ENCODE data around the gene IFT88.

DNA sequence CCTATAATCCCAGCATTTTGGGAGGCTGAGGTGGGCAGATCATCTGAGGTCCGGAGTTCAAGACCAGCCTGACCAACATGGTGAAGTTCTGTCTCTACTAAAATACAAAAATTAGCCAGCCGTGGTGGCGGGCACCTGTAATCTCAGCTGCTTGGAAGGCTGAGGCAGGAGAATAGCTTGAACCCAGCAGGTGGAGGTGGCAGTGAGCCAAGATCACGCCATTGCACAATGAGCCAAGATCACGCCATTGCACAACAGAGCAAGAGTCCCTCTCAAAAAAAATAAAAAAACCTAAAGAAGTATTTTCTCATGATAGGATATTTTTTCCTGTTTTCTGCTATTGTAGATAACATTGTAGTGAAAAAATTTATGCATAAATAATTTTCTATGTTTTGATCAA is 13.3 kb downstream of the IFT88 start:
- no peak for TF ChIP-seq FOXM1 (IDR thresholded peaks at IDR 0.05; ENCODE audit: borderline replicate concordance, low read depth)
- TF ChIP-seq CEBPB (IDR thresholded peaks at IDR 0.05): peak; percentile 94
- TF ChIP-seq ZBTB7A (IDR thresholded peaks at IDR 0.05; ENCODE audit: low read depth): no peak
- TF ChIP-seq TCF12 (IDR thresholded peaks at IDR 0.05; ENCODE audit: low read depth): no peak
- TF ChIP-seq CREB1 (IDR thresholded peaks at IDR 0.05; ENCODE audit: low read depth): no peak
- TF ChIP-seq, protein P1, sequence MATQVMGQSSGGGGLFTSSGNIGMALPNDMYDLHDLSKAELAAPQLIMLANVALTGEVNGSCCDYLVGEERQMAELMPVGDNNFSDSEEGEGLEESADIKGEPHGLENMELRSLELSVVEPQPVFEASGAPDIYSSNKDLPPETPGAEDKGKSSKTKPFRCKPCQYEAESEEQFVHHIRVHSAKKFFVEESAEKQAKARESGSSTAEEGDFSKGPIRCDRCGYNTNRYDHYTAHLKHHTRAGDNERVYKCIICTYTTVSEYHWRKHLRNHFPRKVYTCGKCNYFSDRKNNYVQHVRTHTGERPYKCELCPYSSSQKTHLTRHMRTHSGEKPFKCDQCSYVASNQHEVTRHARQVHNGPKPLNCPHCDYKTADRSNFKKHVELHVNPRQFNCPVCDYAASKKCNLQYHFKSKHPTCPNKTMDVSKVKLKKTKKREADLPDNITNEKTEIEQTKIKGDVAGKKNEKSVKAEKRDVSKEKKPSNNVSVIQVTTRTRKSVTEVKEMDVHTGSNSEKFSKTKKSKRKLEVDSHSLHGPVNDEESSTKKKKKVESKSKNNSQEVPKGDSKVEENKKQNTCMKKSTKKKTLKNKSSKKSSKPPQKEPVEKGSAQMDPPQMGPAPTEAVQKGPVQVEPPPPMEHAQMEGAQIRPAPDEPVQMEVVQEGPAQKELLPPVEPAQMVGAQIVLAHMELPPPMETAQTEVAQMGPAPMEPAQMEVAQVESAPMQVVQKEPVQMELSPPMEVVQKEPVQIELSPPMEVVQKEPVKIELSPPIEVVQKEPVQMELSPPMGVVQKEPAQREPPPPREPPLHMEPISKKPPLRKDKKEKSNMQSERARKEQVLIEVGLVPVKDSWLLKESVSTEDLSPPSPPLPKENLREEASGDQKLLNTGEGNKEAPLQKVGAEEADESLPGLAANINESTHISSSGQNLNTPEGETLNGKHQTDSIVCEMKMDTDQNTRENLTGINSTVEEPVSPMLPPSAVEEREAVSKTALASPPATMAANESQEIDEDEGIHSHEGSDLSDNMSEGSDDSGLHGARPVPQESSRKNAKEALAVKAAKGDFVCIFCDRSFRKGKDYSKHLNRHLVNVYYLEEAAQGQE (IDR thresholded peaks at IDR 0.05; ENCODE audit: low read depth): no peak
- no peak for TF ChIP-seq YY1 (IDR thresholded peaks at IDR 0.05; ENCODE audit: low read depth)

Measured in Ishikawa (cell line).